ENCODE results near the gene FMN2.

The FMN2 gene

DNA sequence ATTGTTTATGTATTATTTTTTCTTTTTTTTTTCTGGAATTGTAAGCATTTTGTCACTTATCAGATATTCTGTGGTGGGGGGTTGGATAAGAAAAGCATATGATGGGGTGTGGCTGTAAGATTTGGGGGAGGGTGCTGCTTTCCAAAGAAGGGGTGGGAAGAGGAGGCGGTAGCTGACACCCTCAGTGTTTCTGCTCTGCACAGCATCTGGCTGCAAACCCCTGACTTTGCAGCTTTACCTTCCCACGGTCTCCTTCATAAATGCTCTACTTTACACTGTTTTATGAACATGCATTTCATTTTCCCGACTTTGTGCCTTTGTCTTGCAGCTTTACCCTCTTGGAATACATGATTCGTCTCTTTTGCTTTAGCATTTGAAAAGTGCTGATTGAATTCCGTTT lies 7.6 kb downstream of the FMN2 start:
- DNase-seq, result no peak

DNA sequence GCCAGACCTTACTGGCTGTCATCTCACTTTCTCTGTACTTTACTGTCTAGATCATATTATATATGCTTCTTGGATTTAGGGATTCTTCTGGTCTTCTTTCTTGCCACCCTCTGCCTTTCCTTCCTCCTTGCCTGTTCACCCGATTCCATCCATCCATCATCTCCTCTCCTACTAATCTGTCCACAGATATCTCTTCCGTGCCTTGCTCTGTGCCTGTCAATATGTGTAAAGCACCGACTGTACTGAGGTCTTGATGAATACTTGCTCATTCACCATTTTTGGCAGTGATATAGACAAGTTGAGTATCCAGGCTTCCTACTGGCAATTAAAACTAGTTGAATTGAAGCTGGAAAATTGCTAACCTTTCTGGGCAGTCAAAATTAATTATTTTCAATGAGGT lies 8.1 kb downstream of the FMN2 start:
- DNase-seq, result no peak

DNA sequence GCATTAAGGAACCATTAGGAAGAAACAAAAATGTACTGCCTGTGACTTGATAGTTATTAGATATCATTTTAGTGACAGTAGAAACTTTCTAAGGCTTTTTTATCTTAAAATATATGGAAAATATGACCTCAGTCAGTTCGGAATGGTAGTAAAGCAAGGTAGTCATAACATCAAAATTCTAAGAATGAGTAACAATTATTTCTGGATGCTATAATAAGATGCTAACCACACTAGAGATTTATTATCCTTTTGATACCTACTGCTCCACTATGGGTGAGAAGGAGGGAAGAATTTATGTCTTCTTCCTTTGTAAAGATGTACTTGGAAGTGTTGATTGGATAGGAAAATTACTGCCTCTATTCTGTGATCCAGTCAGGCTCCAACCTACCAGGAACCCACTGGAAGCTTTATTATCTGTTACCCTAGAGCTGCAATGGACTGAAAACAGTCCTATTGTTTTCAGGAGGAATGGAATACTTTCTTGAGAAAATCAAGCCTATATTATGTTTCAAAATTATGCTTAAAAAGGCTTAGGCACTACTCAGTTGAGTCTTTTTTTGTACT lies 8.8 kb downstream of the FMN2 start:
- DNase-seq, result no peak

DNA sequence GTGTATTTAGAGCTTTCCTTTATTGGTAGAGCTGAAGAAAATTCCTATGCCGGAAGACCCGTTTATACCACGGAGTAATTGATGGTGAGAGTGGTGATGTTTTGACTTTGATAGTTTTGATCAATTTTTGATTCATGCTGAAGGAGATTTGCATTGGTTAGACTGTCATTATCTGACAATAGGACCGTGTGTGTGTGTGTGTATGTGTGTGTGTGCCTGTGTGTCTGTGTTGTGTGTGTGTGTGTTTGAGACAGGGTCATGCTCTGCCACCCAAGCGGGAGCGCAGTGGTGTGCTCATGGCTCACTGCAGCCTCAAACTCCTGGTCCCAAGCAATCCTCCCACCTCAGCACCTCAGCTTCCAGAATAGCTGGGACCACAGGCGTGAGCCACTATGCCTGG lies 9.6 kb downstream of the FMN2 start:
- DNase-seq, result no peak

DNA sequence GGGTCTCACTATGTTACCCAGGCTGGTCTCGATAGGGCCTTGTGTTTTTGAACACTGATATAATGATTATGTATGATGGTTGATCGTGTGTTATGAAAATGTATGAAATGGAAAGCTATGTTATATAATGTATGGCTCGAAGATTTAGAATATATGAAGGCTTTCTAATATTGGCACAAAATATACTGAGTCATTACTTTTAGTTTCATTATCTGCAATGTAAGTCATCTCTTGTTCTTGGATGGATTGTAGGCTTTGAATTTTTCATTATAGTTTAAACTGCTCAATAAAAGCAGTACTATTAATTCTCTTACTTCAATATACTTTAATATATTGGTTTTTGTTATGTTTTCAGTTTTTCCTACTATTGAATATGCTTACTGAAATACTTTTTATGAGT lies 10.1 kb downstream of the FMN2 start:
- DNase-seq, result no peak

DNA sequence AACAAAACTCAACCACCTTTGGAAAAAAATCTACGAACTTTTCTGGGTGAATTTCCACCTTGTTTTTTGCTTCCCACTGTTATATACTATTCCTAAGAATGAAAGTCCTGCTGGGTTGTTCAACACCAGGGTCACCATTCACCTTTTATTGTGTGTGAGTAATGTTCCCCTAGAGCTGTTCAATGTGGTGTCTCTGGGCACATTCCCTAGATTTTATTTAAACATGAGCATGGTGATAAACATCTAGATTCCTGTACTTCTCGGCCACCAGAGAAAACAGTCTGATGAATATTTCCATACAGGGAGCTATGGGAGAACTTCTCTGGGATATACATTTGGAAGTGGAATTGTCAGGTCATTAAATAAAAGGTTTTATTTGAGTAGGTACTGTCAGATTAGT lies 13.0 kb downstream of the FMN2 start:
- DNase-seq, result no peak

DNA sequence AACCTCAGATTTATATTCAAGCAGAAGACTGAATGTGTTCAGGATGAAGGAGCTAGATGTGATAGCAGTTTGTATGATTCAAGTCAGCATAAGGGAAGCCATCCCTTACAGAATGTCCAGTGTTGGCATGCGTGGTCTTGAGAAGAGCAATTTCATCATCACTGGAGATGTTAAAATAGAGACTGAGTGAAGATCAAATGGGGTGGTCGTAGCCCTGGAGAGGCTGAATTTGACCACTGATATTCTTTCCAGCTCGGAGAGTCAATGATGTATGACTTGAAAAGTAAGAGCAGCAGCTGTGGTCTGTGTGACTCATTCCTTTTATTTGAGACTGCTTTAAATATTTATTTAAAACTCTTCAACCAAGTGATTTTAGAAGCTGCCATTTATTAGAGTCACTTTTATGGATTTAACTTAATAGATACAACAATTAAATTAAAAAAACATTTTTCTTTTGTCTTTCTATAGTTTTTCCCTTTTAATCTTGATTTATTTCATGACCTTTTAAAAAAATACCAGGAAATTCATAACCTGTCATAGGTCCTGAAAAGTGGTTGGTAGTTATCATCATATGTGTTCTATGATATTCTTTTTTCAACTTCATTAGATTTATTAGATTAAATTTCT lies 15.5 kb downstream of the FMN2 start:
- no peak for DNase-seq

DNA sequence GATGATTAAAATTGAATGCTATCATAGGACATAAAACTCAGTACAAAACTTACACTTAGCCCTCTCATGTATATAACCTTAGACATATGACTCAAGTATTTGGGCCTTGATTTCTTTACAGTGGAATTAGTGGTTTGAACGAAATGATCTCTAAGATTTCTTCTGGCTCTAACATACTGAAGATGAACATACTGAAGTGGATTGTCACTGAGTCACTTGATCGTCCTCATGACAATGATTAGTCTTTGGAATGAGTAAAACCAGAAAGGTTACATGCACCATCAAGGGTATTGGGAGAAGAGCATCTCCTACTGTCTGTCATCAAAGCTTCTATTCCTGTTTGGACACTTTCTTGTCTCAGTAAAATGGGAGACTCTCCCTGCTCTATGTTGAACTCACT lies 17.4 kb downstream of the FMN2 start:
- DNase-seq, result no peak

DNA sequence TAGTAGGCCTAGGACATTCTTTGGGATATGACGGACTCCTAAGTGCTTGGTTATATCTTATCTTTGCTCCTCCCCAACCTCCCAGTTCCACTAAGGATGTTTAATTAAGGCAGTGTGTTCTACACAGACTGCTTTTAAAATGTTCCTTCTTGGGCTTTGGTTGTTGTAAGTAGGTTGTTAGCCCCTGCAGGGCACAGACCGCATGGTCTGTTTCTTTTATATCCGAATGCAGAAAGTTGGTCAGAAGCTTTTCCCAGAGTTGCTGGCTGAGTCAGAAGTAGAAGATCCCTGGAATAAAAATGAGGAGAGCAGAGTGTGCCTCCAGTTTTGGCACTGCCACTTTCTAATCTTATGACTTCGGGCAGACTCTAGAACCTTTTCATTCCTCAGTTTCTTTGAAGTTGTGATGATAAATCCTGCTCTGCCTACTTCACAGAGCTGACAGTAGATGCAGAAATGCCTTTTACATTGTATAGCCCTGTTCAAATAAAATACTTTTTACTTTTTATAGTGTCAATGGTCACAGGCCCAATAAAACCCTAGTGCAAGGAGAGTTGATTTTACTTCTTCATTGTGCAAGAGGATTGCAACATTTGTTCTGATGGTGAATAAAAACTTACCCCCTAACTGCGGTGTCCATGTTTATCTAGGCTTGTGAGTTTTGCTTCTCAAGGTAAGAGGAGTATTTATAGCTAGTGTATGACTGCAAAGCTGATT lies 18.4 kb downstream of the FMN2 start:
- no peak for DNase-seq

DNA sequence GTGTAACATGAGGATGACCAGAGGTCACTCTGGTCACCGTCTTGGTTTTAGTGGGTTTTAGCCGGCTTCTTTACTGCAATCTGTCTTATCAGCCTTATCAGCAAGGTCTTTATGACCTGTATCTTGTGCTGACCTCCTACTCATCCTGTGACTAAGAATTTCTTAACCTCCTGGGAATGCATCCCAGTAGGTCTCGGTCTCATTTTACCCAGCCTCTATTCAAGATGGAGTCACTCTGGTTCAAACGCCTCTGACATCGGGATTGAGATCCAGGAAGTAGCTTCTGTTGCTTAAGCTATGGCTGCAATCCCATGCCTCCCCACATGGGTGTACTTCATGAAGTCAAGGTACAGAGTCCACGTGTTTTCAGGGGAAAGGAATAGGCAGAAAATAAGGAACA lies 19.9 kb downstream of the FMN2 start:
- no peak for DNase-seq

DNA sequence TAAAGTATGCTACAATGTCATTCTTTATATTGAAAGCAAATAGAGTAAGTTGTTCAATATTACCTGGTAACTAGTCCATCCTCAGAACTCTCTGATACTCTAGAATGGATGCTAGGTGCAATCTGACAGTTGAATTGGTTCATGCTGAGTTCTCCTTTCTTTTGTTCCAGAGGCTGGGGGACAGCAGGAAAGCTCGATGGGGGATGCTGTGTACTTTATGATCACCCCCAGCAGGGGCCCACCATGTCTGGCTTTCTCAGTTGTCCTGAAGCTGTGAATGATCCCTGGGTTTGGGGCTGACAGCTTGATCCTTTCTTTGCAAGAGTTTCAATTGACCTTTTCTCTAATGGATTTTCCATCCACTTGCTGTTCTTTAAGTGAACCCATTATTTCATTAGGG lies 22.5 kb downstream of the FMN2 start:
- DNase-seq, result no peak

DNA sequence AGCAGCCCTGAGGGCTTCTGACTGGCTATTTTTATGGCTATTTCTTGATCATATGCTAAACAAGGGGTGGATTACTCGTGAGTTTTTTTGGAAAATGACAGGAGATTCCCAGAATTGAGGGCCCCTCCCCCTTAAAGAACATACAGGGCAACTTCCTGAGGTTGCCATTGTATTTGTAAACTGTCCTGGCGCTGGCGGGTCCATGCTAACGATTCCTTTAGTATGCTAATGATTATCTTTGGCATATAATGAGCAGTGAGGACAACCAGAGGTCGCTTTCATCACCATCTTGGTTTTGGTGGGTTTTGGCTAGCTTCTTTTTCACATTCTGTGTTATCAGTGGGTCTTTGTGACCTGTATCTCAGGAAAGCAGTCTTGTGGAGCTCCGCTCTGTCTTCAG lies 24.1 kb downstream of the FMN2 start:
- DNase-seq, result no peak

DNA sequence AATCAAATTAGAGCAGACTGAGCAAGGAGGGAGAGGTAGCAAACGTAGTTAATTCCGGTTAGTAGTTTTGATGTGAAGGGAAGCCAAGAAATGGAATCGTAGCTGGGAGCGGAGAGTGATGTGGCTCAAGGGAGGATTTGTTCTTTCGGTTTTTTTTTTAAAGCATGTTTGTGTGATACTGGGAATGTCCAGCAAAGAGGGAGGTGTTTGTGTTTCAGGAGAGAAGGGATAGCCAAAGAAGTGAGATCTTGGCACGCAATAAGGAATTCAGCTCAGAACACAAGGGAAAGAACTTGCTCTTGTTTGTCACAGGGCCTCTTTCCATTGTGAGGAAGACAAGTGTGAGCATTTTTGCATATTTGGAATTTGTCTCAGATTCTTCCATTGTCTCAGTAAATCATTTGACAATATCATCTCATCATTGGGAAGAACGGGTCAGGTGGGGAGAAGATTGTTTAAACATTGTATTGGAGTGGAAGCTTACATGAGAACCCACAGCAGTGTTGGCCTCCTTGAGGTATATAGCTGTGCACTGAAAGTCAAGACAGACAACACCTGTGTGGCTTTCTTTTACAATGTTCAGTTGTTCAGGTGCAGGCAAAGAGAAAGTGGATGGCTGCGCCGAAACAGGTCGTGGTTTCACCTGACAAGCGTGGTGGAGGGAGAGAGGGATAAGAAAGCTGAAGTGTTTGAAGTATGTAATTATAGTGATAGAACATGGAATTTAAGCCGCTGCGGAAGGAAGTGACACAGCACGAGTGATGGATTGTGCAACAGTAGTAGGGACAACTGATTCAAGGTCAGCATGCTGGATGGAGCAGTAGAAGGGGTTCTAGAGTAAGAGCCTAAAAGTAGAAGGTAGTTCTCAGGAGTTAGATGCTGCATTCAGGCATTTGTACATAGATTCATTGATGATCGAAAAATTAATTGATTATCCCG lies 25.4 kb downstream of the FMN2 start:
- DNase-seq, result no peak

DNA sequence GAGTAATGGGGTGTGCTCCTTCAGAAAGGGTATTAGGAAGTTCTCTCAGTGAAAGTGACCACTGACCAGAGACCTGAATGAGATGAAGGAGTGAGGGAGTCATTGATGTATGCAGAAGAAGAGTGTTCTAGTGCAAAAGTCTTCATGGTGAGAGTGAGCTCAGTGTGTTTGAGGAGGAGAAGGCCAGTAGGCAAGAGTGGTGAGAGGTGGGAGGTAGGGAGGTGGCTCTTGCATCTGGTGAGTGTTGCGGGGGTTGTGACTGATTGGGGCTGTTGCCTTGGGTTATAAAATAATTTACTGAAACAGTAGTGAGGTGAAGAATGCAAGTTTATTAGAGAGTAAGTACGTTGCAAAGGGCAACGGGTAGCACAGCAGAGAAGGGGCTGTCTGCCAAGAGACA lies 26.2 kb downstream of the FMN2 start:
- no peak for DNase-seq

DNA sequence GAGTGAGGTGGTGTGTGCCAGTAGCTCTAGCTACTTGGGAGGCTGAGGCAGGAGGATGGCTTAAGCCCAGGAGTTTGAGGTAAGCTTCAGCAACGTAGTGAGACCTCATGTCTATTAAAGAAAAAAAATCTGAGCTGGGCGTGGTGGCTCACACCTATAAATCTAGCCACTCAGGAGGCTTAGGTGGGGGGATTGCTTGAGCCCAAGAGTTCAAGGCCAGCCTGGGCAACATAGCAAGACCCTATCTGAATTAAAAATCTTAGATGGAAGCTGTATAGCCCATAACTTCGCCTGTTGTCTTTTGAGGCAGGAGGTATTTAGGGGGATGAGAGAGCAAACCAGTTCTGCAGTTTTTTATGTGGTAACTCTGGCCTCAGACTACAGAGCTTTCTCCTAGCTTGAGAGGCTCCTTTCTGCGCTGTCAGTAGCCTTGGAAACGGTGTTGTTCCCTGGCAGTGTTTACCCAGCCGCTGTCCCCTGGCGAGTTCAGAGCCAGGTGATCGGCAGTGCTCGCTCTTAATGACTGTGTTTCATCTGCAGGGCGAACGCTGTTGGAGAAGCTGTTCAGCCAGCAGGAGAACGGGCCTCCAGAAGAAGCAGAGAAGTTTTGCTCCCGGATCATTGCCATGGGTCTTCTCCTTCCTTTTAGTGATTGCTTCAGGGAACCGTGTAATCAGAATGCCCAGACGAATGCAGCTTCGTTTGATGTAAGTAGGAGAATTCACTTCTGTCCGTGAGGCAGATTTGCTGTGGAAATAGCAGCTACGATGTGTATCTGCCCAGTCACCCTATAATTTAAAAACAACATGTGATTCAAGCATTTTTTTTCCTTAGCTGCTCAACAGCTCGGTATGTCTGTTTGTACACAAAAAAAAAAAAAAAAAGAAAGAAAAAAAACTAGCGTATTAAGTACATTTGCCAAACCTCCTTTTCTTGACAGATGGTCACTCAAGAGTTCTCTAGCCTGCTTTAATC lies 31.2 kb downstream of the FMN2 start:
- no peak for DNase-seq

DNA sequence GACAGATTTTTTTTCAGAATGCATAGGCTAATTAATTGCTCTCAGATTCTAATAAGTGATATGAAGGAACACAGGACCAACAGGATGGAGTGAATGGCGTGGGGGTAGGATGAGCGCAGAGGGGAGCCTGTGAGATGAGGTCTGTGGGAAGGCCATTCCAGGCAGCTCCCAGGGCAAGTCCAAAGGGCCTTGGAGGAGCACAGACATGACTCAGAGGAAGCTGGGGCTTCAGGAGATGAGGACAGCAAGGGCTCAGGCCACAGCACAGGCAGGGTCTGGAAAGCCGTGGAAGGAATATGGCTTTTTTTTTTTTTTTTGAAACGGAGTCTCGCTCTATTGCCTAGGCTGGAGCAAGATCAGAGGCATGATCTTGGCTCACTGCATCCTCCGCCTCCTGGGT lies 35.1 kb downstream of the FMN2 start:
- DNase-seq, result no peak

DNA sequence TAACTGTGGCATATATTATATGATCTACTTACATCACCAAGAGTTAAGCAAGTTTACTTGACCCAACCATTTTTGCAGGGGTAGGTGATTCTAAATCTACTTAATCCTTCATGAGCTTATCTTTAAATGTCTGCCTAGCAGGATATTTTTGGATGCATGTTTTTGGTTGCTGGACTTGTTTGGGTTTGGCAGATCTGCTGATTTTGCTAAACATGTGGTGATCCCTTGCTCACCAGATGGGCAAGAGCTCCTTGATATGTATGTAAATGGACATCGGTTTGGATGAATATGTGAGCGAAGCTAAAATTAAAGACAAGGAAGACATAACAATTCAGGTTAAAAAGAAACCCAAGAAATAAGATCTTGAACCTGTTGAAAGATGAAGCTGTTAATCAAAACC lies 36.7 kb downstream of the FMN2 start:
- DNase-seq, result no peak

DNA sequence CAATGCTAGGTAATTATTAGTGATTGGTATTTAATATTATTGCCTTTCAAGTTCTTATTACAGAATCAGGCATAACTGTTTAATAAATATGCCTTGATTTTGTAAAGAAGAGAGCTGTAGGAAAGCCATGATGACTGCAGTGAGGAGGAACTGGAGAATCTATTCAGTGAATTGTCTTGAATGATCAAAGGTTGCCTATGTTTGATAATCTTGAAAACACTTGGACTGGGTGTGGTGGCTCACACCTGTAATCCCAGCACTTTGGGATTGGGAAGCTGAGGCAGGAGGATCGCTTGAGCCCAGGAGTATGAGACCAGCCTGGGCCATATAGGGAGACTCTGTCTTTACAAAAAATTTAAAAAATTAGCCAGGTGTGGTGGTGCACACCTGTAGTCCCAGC lies 42.4 kb downstream of the FMN2 start:
- no peak for DNase-seq

DNA sequence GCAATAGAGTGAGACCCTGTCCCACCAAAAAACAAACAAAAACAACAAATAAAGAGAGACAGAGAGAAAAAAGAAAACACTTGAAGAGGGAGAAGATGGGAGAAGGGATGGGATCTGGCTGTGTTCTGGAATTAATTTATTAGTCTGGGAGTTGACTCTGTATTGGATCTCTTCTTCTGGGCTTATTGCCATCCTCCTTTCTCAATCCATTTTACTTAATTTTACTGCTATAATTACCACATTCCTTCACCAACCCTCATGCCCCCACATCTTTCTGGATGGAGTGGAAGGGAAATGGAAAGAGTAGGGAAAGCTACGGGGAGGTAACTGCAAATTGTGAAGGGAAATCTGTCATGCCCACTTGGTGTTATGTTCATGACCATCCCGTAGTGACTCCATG lies 42.9 kb downstream of the FMN2 start:
- DNase-seq, result no peak

DNA sequence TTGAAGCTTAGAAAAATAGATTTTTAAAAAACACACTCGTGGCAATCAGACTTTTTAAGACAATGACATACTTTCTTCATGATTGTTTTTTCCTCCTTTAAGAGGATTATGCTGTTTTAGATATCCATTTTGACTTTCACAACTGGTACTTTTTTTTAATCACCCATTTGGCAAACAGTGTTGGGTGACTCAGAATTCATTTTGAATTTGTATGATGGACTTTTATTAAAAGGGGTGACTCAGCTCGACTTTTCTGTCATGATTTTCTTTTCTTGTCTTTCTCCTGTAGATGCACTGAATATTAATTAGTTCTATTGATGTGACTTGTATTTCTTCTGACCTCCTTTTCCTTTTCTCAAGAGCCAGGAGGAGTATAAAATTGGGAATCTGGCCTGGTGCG lies 44.7 kb downstream of the FMN2 start:
- DNase-seq, result no peak

DNA sequence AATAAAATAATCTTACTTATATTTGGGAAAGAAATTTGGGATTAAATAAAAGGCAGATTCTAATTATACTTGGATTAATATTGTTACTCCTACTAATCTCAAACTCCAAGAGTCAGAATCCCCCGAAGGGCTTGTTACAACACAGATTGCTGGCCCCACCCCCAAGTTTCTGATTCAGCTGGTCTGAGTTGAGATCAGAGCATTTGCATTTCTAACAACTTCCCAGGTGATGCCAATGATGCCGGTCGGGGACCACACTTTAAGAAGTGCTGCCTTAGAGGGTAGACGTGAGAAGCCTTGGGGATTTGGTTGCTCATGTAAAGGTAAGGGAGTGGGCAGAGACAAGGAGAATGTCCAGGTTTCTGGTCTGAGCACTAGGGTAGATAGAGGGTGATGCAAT lies 47.2 kb downstream of the FMN2 start:
- DNase-seq, result no peak

DNA sequence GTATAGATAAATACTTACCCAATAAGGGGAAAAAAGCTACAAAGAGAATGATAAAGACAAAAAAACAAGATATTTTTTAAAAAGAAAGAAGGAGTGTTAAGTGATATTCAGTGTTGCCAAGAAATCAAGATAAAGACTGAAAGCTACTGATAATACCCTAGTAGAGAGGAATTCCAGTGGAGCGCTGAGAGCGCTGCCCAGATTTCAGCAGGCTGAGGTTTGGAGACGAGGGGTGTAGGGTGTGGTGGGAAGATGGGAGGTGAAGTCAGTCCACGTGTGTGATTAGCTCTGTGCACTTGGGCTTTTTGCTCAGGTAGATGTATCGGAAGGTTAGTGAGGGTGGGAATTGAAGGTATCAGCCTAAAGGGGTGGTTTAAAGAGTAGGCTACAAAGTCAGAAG lies 47.8 kb downstream of the FMN2 start:
- DNase-seq, result no peak

DNA sequence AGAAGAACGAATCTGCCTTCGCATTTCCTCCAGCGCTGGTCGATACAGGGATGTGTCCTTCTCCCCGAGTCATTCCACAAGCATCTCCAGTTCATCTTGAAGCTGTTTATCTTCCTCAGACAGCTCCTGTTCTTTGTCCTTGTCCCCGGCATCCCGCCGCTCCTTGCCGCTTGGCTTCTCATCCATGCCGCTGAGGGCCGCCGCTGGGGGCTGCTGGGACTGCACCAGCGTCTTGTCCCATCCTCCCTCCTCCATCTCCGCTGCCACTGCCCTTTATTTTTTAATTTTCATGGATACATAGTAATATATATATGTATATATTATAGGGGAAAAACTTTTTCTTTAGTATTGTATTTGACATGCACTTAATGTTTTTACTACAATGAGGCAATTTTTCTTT lies 53.4 kb downstream of the FMN2 start:
- no peak for DNase-seq
